OCI-LY3 (cell line): ENCODE results near the gene TAL2.

Experiments
- H2AFZ ChIP-seq: fragments of 200-600, 300-600 bp; shearing (Covaris generic); 2 replicates; pipeline ENCODE4 v1.6.0; 2014; ENCODE audit warnings: antibody characterized with exemption, low read depth, low read length
- H3K27ac ChIP-seq: fragments of 200-600, 300-600 bp; sonication (generic); 2 replicates; pipeline ENCODE4 v1.5.1; 2014; ENCODE audit warnings: mild to moderate bottlenecking, low read length, moderate library complexity, mixed read lengths
- H3K27me3 ChIP-seq: fragments of 200-600, 300-600 bp; sonication (generic); 2 replicates; pipeline ENCODE4 v1.6.1; 2014; ENCODE audit warnings: low read depth, low read length, mixed read lengths
- H3K36me3 ChIP-seq: fragments of 200-600, 300-600 bp; sonication (generic); replicated peaks from 2 replicates; pipeline ENCODE3; 2014; ENCODE audit warnings: low read depth, low read length, mixed read lengths
- H3K4me1 ChIP-seq: fragments of 300-600, 200-600 bp; sonication (generic); 2 replicates; pipeline ENCODE4 v1.6.1; 2014; ENCODE audit warnings: low read length, mixed read lengths
- H3K4me2 ChIP-seq: fragments of 200-600, 300-600 bp; sonication (generic); 2 replicates; pipeline ENCODE4 v1.6.1; 2014; ENCODE audit warnings: low read length, mixed read lengths
- H3K4me3 ChIP-seq: fragments of 300-600, 200-600 bp; sonication (generic); 2 replicates; pipeline ENCODE4 v1.5.1; 2014; ENCODE audit warnings: antibody characterized with exemption, mild to moderate bottlenecking, low read length, moderate library complexity
- H3K79me2 ChIP-seq: fragments of 300-600, 200-600 bp; shearing (Covaris generic); 2 replicates; pipeline ENCODE4 v1.6.1; 2014; ENCODE audit warnings: mild to moderate bottlenecking, low read length, mixed read lengths
- H3K9ac ChIP-seq: fragments of 300-600, 200-600 bp; shearing (Covaris generic); 2 replicates; pipeline ENCODE4 v1.6.0; 2014; ENCODE audit warnings: mild to moderate bottlenecking, low read length, moderate library complexity
- H3K9me3 ChIP-seq: fragments of 200-600, 300-600 bp; shearing (Covaris generic); 2 replicates; pipeline ENCODE4 v1.6.1; 2014; ENCODE audit warnings: low read length, mixed read lengths; ENCODE audit not compliant: insufficient read depth
- H4K20me1 ChIP-seq: fragments of 200-600, 300-600 bp; sonication (generic); 2 replicates; pipeline ENCODE4 v1.6.1; 2016; ENCODE audit warnings: low read length, mixed read lengths; ENCODE audit not compliant: insufficient read depth
- EZH2phosphoT487 ChIP-seq: fragments of 200-600 bp; shearing (Covaris generic); IDR thresholded peaks from 2 replicates; pipeline ENCODE4 v1.6.1; 2018; ENCODE audit warnings: antibody characterized with exemption, mixed run types, low read depth
- TF ChIP-seq, protein P1 (sequence below): fragments of 200-600, 300-600 bp; sonication (generic); IDR thresholded peaks from 2 replicates; pipeline ENCODE4 v1.5.1; 2014; ENCODE audit warnings: antibody characterized with exemption, low read length, low read depth

The TAL2 gene

DNA sequence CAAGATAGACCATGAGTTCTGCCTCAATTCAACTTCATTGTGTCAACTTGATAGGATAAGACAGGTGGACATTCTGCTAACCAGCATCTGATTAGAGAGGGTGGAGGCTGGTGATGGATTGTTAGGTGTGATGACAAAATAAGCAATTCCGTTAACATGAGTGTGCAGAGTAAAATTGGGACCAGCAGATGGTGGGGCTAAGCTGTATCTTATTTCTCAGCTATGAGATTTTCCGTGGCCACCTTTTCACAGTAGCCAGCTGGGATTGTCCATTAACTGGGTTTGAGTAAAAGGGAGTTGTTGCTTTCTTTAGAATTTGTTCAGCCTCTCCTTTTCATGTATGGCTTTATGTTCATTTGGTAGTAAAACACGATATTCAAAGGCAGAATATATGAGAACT is 28.8 kb upstream of the TAL2 start:
- Histone ChIP-seq H3K4me2 (no peak overlapping the region), H3K9ac (no peak overlapping the region), H3K4me1 (no peaks in the 10 kb centered on the region), H4K20me1 (no peaks in the 10 kb centered on the region), H2AFZ (no peak overlapping the region), H3K27ac (no peak overlapping the region), H3K9me3 (no peaks in the 10 kb centered on the region), H3K4me3 (no peak overlapping the region), H3K79me2 (no peaks in the 10 kb centered on the region), H3K27me3 (no peaks in the 10 kb centered on the region), H3K36me3 (peaks cover 3% of the 10 kb centered on the region)
- no peak for TF ChIP-seq EZH2phosphoT487

DNA sequence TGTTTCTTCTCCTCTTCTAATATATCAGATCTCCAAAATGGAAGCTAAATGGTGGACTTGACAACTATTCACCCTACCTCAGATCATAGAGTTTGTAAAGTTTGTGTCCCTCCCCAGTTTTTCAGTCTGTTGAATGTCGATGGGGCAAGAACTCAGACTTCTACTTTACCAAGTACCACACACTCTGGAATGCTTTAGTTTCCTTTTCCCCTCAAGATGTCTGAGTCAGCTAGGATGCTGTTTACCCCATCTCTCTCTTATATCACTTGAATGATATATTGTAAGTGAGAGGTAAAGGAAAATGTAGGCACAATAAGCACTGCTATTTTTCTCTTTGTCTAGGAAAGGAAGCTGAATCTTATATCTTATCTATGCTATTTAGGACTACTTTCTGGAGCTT is 25.9 kb upstream of the TAL2 start:
- Histone ChIP-seq H4K20me1 (no peaks in the 10 kb centered on the region), H3K27ac (no peak overlapping the region), H3K9ac (no peak overlapping the region), H2AFZ (no peak overlapping the region), H3K27me3 (no peaks in the 10 kb centered on the region), H3K79me2 (no peaks in the 10 kb centered on the region), H3K9me3 (no peaks in the 10 kb centered on the region), H3K36me3 (no peaks in the 10 kb centered on the region), H3K4me2 (no peak overlapping the region), H3K4me1 (peaks cover 19% of the 10 kb centered on the region), H3K4me3 (no peak overlapping the region)
- TF ChIP-seq, protein P1, sequence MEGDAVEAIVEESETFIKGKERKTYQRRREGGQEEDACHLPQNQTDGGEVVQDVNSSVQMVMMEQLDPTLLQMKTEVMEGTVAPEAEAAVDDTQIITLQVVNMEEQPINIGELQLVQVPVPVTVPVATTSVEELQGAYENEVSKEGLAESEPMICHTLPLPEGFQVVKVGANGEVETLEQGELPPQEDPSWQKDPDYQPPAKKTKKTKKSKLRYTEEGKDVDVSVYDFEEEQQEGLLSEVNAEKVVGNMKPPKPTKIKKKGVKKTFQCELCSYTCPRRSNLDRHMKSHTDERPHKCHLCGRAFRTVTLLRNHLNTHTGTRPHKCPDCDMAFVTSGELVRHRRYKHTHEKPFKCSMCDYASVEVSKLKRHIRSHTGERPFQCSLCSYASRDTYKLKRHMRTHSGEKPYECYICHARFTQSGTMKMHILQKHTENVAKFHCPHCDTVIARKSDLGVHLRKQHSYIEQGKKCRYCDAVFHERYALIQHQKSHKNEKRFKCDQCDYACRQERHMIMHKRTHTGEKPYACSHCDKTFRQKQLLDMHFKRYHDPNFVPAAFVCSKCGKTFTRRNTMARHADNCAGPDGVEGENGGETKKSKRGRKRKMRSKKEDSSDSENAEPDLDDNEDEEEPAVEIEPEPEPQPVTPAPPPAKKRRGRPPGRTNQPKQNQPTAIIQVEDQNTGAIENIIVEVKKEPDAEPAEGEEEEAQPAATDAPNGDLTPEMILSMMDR = no peak
- TF ChIP-seq EZH2phosphoT487 = no peak

DNA sequence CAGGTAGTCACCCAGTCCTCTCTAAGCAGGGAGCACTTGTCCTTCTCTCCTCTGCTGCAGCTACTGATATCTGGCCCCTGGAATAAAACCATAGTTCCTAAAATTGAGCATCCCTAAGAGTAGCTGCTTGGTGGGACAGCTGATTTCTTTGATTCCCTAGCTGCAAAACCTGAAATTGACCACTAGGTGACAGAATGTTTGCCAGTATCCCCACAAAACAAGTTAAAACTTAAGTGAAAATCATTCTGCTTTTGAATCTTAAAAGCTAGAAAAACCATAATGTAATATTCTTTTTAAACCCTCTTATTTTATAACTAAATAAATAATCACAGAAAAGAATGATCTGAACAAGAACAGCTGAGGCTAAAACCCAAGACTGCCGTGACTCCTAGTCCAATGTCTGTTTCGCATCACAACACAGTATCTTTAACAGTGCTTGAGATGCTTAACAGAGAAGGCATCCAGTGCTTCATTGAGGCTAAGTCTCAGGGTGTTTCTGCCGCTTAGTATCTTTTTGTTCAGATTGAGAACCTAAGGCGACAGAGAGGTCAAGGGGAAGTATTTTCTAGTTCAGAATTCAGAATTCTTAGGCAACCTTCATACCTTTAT is 24.4 kb upstream of the TAL2 start:
- Histone ChIP-seq H3K4me3 (no peak overlapping the region), H3K79me2 (no peaks in the 10 kb centered on the region), H2AFZ (no peak overlapping the region), H3K4me2 (no peak overlapping the region), H4K20me1 (no peaks in the 10 kb centered on the region), H3K4me1 (peaks cover 19% of the 10 kb centered on the region), H3K27ac (no peak overlapping the region), H3K9me3 (no peaks in the 10 kb centered on the region), H3K27me3 (no peaks in the 10 kb centered on the region), H3K9ac (no peak overlapping the region), H3K36me3 (peaks cover 5% of the 10 kb centered on the region)
- TF ChIP-seq EZH2phosphoT487 = no peak
- TF ChIP-seq, protein P1 = peak; percentile 69

DNA sequence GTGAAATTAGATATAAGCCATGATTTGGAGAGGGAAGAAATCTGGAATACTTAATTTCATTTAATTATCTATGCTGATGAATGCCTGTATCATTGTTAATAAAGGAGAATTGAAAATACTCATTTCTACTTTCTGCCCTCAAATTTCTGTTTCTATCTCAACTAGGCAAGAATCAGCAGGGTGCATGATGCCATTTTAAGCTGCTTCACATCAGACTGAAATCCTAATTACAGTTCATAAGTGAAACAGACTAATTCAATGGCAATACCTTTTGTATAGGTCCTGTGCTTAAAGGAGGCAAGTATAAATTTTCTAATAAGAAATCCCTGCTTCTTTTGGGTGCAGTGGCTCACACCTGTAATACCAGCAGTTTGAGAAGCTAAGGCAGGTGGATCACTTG is 22.3 kb upstream of the TAL2 start:
- Histone ChIP-seq H4K20me1 (no peaks in the 10 kb centered on the region), H3K27me3 (no peaks in the 10 kb centered on the region), H3K79me2 (no peaks in the 10 kb centered on the region), H3K4me3 (no peak overlapping the region), H3K9ac (no peak overlapping the region), H3K36me3 (peaks cover 5% of the 10 kb centered on the region), H3K4me2 (peak overlapping the region; percentile 5; the same call in 1 of the 2 replicates), H2AFZ (no peak overlapping the region), H3K9me3 (no peaks in the 10 kb centered on the region), H3K27ac (no peak overlapping the region), H3K4me1 (peaks cover 19% of the 10 kb centered on the region)
- no peak for TF ChIP-seq EZH2phosphoT487
- TF ChIP-seq, protein P1 = no peak
